NCI-H446 (cell line): Measurements from ENCODE around the gene THOC5.

Experiments
- DNase-seq, 2 experiments: peaks; one replicate each; lab custom pipeline; 2025; lab: John Stamatoyannopoulos, UW

Gene THOC5

DNA sequence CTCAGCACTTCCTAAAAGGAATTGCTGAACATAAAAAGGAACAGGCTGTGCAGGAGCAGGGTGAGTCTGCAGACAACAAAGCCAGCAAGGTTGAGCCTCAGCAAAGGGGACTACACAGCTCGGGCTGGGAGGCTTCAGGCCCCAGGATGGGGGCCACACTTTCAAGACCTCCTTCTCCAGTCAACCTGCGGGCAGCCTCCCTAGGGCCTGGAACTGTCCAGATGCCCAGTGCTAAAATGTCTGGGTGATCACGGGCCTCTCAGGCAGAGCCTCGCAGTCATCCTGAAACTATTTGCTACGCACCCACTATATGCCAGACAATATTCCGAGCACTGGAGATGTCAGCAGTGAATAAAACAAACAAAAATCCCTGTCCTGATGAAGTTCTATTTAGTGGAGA lies 77.4 kb downstream of the THOC5 start:
- DNase-seq = no peak

DNA sequence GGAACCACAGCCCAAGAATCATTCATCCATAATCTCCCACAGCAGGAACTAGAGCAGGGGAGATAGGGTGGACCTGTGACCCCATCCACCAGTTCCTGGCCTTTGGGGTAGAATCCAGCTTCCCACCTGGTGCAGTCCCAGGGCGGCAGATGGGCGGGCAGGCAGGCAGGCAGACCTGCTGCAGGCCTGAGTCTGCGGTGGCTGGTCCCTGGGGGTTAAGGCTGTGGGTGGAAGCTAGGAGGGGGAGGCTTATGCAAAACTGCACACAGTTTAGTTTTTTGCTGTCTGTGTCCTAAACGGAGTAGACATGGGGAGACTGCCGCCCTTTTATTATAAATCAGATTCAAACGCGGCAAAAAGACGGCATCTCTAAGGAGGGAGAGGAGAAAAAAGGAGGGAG lies 78.0 kb downstream of the THOC5 start:
- peak in 1 of 2 experiments; percentile 30 for DNase-seq

DNA sequence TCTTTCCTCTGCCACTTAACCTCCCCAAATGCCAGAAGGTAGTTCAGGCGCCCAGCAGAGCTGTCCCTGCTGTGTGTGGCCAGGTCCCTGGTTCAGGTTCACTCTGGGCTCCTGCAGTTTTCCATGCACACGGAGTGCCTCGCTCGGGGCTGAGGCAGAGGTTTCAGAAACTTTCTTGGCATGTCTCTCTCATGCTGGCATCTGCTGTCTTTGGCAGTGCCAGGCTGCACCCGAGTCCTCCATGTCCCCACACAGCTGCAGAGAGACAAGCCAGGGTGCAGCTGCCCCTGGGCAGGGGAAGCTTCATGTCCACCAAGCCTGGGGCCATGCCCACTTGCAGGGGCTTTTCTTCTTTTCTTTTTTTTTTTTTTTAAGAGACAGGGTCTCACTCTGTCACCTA lies 80.6 kb downstream of the THOC5 start:
- DNase-seq = no peak

DNA sequence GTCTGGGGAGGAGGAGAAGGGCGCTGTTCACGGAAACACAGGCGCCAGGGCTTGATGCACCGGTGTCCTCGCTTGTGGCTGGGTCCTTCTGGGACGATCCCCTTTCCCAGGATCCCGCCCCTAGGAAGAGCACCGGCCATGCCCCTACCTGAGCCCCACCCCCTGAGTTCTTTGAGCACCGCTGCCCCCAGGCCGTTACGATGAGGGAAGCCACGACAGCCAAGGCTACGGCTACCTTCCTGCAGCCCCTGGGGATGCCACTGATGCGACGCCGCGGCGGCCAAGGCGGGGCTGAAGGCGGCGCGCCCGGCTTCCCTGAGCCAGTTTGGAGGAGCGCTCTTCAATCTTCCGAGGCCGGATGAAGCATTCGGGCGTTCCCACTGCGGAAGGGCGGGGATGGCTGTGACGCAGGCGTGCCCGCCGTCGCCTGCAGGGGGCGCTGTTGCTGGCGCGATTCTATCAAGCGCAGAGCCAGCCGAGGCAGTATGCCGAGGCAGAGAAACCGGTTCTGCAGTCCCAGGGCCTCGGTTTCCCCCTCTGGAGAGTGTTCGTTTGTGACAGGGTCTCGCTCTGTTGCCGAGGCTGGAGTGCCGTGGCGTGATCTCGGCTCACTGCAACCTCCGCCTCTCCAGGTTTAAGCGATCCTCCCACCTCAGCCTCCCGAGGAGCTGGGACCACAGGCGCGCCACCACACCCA lies 83.2 kb downstream of the THOC5 start:
- DNase-seq = peak in 1 of 2 experiments; percentile 36

DNA sequence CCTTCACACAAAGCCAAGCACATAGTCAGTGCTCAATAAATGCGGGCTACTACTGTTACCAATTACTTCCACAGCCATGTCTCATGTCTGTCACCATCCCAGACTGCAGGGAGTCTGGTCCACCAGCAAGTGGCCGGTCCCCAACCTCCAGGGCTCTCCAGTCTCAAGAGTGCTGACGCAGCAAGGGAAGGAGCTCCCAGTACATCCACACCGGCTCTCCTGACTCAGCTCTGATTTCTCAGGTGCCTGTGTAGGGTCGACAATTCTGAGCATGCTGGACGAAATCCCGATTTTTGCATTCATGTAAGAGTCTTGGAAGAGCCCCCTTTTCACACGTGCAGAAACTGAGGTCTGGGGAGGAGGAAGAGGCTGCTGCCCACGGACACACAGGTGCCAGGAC lies 83.8 kb downstream of the THOC5 start:
- no peak for DNase-seq

DNA sequence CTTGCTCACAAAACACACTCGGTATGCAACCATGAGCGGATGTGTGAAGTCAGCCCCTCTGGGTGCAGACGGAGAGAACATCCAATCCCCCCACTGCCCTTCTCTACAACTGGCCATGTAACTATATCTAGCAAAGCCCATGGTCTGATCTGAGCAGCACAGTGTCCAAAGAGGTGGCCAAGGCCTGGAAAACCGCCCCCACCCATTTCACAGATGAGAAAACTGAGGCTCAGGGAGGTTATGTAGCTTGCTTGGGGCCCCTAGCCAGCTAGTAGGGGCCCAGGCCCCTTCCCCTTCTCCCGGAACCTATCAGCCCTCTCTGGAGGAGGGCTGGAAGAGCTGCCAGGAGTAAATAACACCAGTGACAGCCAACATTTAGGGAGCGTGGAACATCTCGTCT lies 89.0 kb downstream of the THOC5 start:
- DNase-seq = no peak

DNA sequence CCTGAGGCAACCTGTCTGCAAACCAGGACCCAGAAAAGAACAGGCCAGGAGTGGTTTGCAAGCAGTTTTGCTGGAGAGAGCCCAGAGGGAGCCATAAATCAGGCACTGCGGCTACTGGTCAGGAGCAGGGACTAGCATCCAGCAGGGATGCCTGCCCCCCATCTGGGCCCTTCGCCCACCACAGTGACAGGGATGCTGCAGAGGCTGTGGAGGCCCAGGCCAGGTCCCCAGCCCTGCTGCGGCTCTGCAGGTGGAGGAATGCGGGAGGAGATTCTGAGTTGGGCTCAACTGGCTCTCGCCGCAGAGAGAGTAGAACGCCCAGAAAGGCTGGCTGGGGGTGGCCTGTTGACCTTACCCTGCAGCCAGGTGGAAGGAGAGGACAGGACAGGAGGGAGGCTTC lies 89.9 kb downstream of the THOC5 start:
- DNase-seq = no peak

DNA sequence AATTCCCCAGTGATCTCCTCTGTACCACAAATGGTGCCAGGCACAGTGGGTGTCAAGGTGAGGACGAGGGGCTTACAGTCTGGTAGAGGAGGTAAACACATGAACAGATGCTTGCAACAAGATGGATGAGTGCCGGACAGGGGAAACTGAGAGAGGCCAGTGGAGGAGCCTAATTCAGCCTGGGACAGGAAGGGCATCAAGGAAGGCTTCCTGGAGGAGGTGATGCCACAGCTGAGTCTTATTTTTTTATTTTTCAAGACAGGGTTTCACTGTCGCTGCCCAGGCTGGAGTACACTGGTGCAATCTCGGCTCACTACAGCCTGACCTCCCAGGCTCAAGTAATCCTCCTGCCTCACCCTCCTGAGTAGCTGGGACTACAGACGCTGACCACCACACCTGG lies 92.3 kb downstream of the THOC5 start:
- no peak for DNase-seq

DNA sequence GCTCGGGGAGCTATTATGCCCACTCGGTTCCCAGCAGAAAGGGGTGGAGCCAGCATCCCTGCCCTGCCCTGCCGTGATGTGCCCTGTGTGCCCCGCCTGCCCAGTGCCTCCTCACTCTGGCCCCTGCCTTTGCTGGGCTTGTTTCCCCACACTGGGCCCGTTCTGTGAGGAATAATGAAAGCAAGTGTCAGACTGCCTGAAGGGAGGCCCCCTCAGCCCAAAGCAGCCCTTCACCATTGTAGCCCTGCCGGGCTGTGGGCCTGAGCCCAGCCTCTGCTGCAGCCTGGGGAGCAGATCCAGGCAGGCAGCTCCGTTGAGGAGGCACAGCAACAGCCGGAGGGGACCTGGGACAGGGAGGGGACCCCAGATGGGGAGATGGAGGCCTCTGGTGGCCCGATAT lies 93.8 kb downstream of the THOC5 start:
- no peak for DNase-seq

DNA sequence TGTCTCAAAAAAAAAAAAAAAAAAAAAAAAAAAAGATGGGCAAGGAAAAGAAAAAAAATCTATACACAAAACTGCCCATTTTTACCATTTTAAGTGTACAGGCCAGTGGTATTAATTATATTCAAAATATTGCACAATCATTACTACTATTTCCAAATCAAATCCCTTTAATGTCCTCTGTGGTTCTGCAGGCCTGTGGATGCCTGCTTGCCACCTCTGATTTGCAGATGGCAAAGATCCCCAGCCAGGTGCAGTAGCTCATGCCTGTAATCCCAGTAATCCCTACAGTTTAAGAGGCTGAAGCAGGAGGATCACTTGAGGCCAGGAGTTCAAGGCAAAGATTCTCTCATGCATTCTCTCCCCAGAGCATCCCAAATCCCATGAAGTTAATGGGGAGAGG lies 95.0 kb downstream of the THOC5 start:
- no peak for DNase-seq

DNA sequence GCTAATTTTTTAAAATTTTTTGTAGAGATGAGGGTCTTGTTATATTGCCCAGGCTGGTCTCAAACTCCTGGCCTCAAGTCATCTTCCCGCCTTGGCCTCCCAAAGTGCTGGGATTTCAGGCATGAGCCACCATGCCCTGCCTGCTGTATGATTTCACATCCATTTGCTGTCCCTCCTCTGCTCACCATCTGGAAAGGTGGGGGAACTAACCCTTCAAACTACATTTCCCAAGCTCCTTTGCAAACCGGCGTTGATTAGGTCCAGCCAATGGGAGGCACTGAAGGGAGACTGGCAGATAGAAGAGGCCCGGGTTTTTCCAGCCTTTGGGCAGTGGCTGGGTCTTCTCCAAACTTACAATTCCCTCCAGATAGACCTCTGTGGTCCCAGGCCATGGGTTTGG lies 95.8 kb downstream of the THOC5 start:
- peak; percentile 17 to 51 for DNase-seq

DNA sequence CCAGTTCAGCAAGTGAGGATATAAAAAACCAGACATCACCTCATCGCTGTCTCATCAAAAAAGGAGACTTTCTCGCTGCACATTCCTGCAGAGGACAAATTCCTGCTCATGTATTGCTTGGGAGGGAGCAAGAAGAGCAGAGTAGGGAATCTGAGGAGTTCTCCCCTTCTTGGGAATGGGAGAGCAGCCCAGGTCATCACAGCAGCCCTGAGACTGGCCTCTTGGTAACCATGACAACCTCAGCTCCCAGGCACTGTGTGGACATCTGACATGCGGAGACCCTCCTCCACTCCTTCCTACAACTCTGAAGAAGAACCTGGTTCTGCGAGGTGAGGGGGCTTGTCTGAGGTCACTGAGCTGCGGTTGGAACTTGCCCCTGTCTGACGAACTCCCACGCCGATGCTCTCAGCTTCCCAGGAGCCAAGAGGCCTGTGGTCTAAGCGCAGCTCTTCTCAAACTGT lies 97.3 kb downstream of the THOC5 start:
- no peak for DNase-seq
